GM12801 (cell line): ENCODE measurements around the gene DCDC1.

Experiments
- CTCF ChIP-seq: IDR thresholded peaks from one replicate; pipeline ENCODE4 v1.5.1; 2011; ENCODE audit warnings: control low read depth; ENCODE audit not compliant: insufficient read length; ENCODE audit errors: extremely low read depth

The DCDC1 gene

GRCh38 chr11:30917859-30918478 is 451.6 kb downstream of the DCDC1 start:
- no peak for TF ChIP-seq CTCF

- TF ChIP-seq CTCF = no peak
These were observed 452.3 kb downstream of the DCDC1 start for GRCh38 chr11:30917266-30917665.

GRCh38 chr11:30916764-30917163 is 452.8 kb downstream of the DCDC1 start:
- TF ChIP-seq CTCF = no peak

GRCh38 chr11:30914143-30914762 is 455.3 kb downstream of the DCDC1 start:
- TF ChIP-seq CTCF = no peak

- no peak for TF ChIP-seq CTCF
These were observed 458.3 kb downstream of the DCDC1 start for GRCh38 chr11:30911247-30911646.

- no peak for TF ChIP-seq CTCF
These were observed 460.7 kb downstream of the DCDC1 start for GRCh38 chr11:30908857-30909256.

- no peak for TF ChIP-seq CTCF
These were observed 461.3 kb downstream of the DCDC1 start for GRCh38 chr11:30908272-30908671.
